HUES64 (cell line): ENCODE results near the gene ARFGAP3.

Experiments used
- H3K27ac ChIP-seq: 2 replicates; pipeline ENCODE4 v1.7.0; 2013; ENCODE audit warnings: low read depth, low read length, inconsistent platforms
- H3K27me3 ChIP-seq: 2 replicates; pipeline ENCODE4 v1.6.1; 2013; ENCODE audit warnings: mild to moderate bottlenecking, low read length; ENCODE audit not compliant: insufficient read depth
- H3K36me3 ChIP-seq: 2 replicates; pipeline ENCODE4 v1.6.1; 2013; ENCODE audit warnings: mild to moderate bottlenecking, low read length; ENCODE audit not compliant: insufficient read depth
- H3K4me1 ChIP-seq: 2 replicates; pipeline ENCODE4 v1.6.1; 2013; ENCODE audit warnings: mild to moderate bottlenecking, low read length, moderate library complexity; ENCODE audit not compliant: insufficient read depth
- H3K4me3 ChIP-seq: 2 replicates; pipeline ENCODE4 v1.5.1; 2013; ENCODE audit warnings: mild to moderate bottlenecking, low read length, moderate library complexity
- H3K9ac ChIP-seq: 2 replicates; pipeline ENCODE4 v1.6.1; 2013; ENCODE audit warnings: mild to moderate bottlenecking, low read depth, low read length
- H3K9me3 ChIP-seq: 2 replicates; pipeline ENCODE4 v1.6.1; 2013; ENCODE audit warnings: low read depth, low read length; ENCODE audit not compliant: insufficient read depth
- WGBS: fragments of 150-250, 120-280 bp; methylation state at CpG from one replicate; pipeline ENCODE4 v1.1.7; 2013; ENCODE audit warnings: missing lambda C conversion rate; 5-methylcytosine and 5-hydroxymethylcytosine counted together

ARFGAP3 gene

DNA sequence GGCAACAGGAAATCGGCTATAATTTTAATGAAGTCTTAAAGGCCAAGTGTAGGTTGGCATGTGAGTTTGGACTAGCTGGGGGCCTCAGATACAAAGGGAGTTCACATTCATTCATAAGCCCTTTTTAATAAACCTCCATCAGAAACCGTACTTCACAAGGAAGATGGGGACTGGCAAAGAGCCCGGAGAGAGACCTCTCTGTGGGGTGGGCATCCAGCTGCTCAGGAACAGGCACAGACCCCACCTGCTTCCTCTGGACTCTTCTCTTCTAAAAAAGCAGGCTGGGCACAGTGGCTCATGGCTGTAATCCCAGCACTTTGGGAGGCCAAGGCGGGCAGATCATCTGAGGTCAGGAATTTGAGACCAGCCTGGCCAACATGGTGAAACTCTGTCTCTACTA lies 3.9 kb upstream of the ARFGAP3 start:
- Histone ChIP-seq H3K27me3 (peaks cover 20% of the 10 kb centered on the region), H3K4me3 (no peak overlapping the region), H3K9ac (no peak overlapping the region), H3K36me3 (no peaks in the 10 kb centered on the region), H3K4me1 (no peaks in the 10 kb centered on the region), H3K9me3 (peaks cover 3% of the 10 kb centered on the region; the same call in 1 of the 2 replicates), H3K27ac (no peak overlapping the region)
- 89% methylated on average over 4 of the region's 4 CpGs for WGBS

DNA sequence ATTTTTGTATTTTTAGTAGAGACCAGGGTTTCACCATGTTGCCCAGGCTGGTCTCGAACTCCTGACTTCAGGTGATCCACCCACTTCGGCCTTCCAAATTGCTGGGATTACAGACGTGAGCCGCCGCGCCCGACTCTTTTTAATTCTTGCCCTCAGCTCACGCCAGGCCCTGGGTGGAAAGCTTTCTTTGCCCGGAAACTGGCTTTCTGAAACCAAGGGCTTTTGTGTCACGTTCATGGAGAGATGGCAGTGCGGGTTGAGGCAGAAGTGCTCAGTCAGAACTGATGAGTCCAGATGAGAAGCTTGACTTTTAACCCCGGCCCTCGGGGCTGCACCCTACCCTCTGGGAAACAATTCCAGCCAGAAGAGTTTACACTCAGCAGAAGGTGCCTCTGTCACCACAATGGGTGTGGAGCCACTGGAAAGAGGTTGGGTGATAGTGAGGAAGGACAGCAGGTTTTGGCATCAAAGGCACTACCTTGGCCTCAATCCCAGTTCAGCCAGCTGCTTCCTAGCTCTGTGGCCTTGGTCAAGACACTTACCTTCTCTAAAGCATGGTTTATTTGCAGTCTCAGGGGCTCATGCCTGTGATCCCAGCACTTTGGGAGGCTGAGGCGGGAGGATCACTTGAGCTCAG lies 890 bp upstream of the ARFGAP3 start:
- Histone ChIP-seq H3K4me1 (no peaks in the 10 kb centered on the region), H3K36me3 (no peaks in the 10 kb centered on the region), H3K9me3 (peaks cover 3% of the 10 kb centered on the region; the same call in 1 of the 2 replicates), H3K27me3 (peaks cover 28% of the 10 kb centered on the region), H3K4me3 (no peak overlapping the region), H3K9ac (no peak overlapping the region), H3K27ac (no peak overlapping the region)
- WGBS = 95% methylated on average over 14 of the region's 14 CpGs

DNA sequence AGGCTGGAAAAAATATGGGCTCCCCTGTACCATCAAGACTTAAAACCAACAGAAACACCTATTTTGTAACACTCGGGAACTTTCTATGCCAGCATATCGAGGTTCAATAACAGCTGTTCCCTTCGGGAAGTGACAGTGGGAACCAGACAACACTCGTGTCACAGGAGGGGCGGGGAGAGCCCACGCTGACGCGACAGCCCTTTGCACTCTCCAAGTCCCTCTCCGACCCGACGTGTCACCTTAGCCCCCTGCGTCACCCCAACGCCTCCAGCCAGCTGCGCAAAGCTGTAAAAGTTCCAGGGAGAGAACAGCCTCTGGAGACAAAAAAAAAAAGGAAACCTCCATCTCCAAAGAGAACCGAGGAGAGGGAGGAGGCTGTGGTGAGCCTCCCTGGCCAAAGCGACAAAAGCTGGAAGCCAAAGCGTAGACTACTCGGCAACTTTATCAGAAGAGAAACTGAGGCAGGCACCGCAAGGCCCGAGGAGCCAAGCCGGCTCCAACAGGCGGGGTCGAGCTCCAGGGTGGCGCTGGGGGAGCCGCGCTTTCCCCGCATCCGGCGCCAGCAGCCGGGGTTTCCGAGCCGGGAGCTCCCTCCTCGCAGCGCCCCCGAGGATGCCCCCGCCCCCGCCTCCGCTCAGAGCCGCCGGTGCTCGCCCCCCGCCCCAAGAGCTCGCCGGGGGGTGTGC lies 751 bp downstream of the ARFGAP3 start:
- 2% methylated on average over 43 of the region's 44 CpGs for WGBS
- Histone ChIP-seq H3K9me3 (peaks cover 3% of the 10 kb centered on the region; the same call in 1 of the 2 replicates), H3K9ac (peak overlapping the region; percentile 64), H3K36me3 (no peaks in the 10 kb centered on the region), H3K4me3 (peak overlapping the region; percentile 81), H3K27ac (no peak overlapping the region; the same call in 1 of the 2 replicates), H3K27me3 (peaks cover 28% of the 10 kb centered on the region), H3K4me1 (no peaks in the 10 kb centered on the region)

DNA sequence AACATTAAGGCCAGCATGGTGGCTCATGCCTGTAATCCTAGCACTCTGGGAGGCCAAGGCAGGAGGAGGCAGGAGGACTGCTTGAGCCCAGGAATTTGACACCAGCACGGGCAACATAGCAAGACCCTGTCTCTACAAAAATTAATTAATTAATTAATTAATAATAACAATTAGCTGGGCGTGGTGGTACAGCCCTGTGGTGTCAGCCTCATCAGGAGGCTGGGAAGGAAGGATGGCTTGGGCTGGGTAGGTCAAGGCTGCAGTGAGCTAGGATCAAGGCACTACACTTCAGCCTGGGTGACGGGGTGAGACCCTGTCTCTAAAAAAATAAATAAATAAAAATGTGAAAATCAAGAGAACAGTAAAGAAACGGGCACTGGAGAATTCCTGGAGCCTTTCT lies 1.4 kb downstream of the ARFGAP3 start:
- Histone ChIP-seq H3K36me3 (no peaks in the 10 kb centered on the region), H3K27me3 (peaks cover 28% of the 10 kb centered on the region), H3K4me3 (peak overlapping the region; percentile 81), H3K4me1 (no peaks in the 10 kb centered on the region), H3K27ac (no peak overlapping the region), H3K9me3 (peaks cover 3% of the 10 kb centered on the region; the same call in 1 of the 2 replicates), H3K9ac (peak overlapping the region; percentile 64; the same call in 1 of the 2 replicates)
- WGBS = 75% methylated on average over 3 of the region's 4 CpGs

DNA sequence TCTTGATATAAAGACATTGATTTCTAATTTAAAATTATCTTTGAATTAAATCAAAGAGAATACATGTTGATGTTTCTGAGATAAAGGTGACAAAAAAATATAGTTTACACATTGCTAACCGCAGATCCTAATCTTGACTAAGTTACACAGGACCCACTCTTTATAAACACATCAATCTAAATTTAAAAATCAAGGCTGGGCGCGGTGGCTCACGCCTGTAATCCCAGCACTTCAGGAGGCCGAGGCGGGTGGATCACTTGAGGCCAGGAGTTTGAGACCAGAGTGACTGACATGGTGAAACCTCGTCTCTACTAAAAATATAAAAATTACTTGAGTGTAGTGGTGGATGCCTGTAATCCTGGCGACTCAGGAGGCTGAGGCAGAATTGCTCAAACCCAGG lies 1.9 kb downstream of the ARFGAP3 start:
- Histone ChIP-seq H3K4me1 (no peaks in the 10 kb centered on the region), H3K4me3 (no peak overlapping the region), H3K27me3 (peaks cover 28% of the 10 kb centered on the region), H3K9me3 (peaks cover 3% of the 10 kb centered on the region; the same call in 1 of the 2 replicates), H3K27ac (no peak overlapping the region), H3K9ac (no peak overlapping the region), H3K36me3 (no peaks in the 10 kb centered on the region)
- WGBS = 97% methylated on average over 7 of the region's 8 CpGs

DNA sequence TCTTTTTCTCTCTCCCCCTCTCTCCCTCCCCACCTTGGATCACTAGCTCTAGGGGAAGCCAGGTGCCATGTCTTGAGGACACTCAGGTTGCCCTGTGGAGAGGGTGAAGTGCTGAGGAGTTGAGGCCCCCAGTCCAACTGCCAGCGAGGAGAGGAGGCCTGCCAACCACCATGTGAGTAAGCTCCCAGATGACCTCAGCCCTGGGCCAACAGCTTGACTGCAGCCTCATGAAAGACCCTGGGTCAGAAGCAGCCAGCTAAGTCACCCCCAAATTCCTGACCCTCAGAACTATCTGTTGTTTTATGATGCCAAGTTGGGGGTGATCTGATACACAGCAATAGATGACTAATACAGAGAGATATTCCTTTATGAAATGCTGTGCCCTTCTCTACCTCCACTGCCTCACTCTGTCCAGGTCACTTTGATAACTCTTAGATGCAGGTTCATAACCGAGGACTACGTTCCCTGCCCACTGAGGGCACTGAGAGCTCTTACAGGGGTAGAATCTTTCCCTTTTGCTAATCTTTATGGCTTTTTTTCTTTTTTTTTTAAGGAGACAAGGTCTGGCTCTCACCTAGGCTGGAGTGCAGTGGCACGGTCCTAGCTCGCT lies 8.0 kb downstream of the ARFGAP3 start:
- Histone ChIP-seq H3K9me3 (no peaks in the 10 kb centered on the region), H3K27ac (no peak overlapping the region), H3K9ac (no peak overlapping the region), H3K4me3 (no peak overlapping the region), H3K4me1 (no peaks in the 10 kb centered on the region), H3K27me3 (no peaks in the 10 kb centered on the region), H3K36me3 (peaks cover 7% of the 10 kb centered on the region; the same call in 1 of the 2 replicates)
- WGBS = 92% methylated on average over 5 of the region's 5 CpGs

DNA sequence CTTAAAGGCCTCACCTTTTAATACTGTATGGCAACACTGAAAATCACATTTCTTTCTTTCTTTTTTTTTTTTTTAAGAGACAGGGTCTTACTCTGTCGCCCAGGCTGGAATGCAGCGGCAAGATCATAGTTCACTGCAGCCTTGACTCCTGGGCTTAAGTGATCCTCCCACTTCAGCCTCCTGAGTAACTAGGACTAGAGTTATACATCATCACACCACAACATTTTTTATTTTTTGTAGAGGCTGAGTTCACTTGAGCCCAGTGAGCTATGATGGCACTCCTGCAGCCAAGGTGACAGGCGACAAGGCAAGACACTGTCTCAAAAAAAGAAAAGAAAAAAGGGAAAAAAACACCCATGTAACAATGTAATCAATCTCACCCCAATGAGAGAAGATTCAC lies 10.0 kb downstream of the ARFGAP3 start:
- Histone ChIP-seq H3K36me3 (peaks cover 7% of the 10 kb centered on the region; the same call in 1 of the 2 replicates), H3K4me3 (no peak overlapping the region), H3K9me3 (no peaks in the 10 kb centered on the region), H3K27ac (no peak overlapping the region), H3K9ac (no peak overlapping the region), H3K27me3 (no peaks in the 10 kb centered on the region), H3K4me1 (no peaks in the 10 kb centered on the region)
- WGBS = 98% methylated on average over 3 of the region's 3 CpGs

DNA sequence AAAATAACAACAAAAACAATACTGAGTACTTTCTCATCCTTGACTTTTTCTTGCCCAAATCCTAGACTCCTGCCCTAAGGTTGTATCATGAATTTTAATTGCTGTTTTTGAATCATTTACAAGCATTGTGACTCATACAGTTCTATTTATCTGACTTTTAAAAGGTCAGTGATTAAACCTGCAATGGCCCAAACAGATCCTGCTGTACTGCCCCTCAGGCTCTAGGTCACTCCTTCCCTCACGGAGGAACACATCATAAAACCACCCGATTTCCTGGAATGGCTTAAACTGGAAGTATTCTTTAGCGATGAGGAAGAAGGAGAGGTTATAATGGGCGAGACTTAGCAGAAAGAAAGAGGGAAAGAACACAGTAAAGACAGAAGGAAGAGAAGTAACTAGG lies 12.3 kb downstream of the ARFGAP3 start:
- H3K4me1 ChIP-seq = no peaks in the 10 kb centered on the region
- H3K36me3 ChIP-seq = peaks cover 12% of the 10 kb centered on the region; the same call in 1 of the 2 replicates
- WGBS = 86% methylated on average over 4 of the region's 4 CpGs
- no peak overlapping the region for H3K27ac ChIP-seq
- no peak overlapping the region for H3K9ac ChIP-seq
- no peaks in the 10 kb centered on the region for H3K27me3 ChIP-seq
- H3K4me3 ChIP-seq = no peak overlapping the region
- H3K9me3 ChIP-seq = no peaks in the 10 kb centered on the region

DNA sequence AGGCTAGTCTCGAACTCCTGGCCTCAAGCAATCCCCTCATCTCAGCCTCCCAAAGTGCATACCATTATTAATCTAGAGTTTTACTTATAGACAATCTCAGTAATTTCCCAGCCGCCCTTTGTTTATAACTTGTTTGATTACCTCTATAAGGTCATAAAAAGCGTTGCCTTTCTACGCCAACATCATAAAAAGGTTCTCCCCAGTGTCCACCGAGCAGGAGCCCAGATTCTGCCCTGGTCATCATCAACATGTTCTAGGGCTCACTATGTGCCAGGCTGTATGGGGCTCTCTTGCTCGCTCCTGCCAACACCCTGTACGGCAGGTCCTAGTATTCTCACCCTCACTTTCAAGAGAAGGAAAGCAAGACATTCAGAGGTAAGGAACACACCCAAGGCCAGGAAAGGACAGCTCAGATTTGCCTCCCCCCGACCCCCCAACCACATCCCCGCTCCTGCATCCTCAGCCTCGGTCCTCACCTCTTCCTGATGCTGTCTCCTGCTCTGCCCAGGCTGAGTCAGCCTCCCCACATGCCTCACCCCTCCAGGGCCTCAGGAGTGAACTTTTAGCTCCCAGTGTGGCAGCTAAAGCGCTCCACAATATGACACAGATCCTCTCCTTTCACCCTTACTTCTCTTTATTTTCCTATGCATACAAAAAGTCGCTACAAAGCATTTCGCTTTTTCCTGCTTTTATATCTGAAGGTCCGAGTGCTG lies 14.3 kb downstream of the ARFGAP3 start:
- Histone ChIP-seq H3K27me3 (no peaks in the 10 kb centered on the region), H3K9me3 (no peaks in the 10 kb centered on the region), H3K36me3 (peaks cover 12% of the 10 kb centered on the region; the same call in 1 of the 2 replicates), H3K4me3 (no peak overlapping the region), H3K27ac (no peak overlapping the region), H3K9ac (no peak overlapping the region), H3K4me1 (no peaks in the 10 kb centered on the region)
- WGBS = 92% methylated on average over 14 of the region's 14 CpGs

DNA sequence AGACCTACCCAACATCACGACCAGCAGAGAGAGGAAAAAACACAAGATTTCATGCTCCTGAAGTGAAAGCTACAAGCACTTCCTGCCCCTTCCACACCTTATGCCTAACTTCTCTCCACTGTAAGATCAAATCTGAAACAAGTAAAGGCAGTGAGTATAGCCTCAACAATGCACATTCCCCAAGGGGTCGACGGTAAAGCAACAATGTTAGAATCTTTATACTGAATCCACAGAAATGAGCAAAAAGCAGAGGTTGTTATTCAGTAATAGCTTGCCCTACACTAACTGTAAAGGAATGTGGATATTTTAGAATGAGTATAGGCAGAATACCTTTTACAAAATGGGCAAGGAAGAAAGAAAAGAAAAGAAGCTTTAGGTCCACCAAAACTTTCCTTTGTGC lies 15.6 kb downstream of the ARFGAP3 start:
- WGBS = 57% methylated on average over 3 of the region's 3 CpGs
- Histone ChIP-seq H3K36me3 (peaks cover 8% of the 10 kb centered on the region; the same call in 1 of the 2 replicates), H3K4me1 (no peaks in the 10 kb centered on the region), H3K27me3 (no peaks in the 10 kb centered on the region), H3K27ac (no peak overlapping the region), H3K9ac (no peak overlapping the region), H3K4me3 (no peak overlapping the region), H3K9me3 (no peaks in the 10 kb centered on the region)

DNA sequence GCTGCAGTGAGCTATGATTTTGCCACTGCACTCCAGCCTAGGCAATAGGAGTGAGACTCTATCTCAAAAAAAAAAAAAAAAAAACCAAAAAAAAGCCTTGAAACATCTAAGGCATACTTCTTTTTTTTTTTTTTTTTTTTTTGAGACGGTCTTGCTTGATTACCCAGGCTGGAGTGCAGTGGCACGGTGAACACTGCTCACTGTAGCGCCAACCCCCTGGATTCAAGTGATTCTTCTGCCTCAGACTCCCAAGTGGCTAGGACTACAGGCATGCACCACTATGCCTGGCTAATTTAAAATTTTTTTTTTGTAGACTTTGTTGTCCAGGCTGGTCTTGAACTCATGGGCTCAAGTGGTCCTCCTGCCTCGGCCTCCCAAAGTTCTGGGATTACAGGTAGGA lies 19.5 kb downstream of the ARFGAP3 start:
- Histone ChIP-seq H3K9ac (no peak overlapping the region), H3K27me3 (no peaks in the 10 kb centered on the region), H3K27ac (no peak overlapping the region), H3K4me1 (no peaks in the 10 kb centered on the region), H3K4me3 (no peak overlapping the region), H3K9me3 (no peaks in the 10 kb centered on the region), H3K36me3 (peaks cover 25% of the 10 kb centered on the region; the same call in 1 of the 2 replicates)
- 96% methylated on average over 4 of the region's 4 CpGs for WGBS
